Stimulated activated CD8-positive, alpha-beta memory T cell treated with anti-CD3 and anti-CD28 coated beads, Interleukin-15, amount 100 ng/mL, for 24 hours (primary cell): ENCODE results near the gene FBXO24.

ENCODE experiments used
- DNase-seq: peaks from one replicate; pipeline ENCODE4 v3.0.0-alpha.2; 2020; ENCODE audit warnings: low read depth

Gene FBXO24

DNA sequence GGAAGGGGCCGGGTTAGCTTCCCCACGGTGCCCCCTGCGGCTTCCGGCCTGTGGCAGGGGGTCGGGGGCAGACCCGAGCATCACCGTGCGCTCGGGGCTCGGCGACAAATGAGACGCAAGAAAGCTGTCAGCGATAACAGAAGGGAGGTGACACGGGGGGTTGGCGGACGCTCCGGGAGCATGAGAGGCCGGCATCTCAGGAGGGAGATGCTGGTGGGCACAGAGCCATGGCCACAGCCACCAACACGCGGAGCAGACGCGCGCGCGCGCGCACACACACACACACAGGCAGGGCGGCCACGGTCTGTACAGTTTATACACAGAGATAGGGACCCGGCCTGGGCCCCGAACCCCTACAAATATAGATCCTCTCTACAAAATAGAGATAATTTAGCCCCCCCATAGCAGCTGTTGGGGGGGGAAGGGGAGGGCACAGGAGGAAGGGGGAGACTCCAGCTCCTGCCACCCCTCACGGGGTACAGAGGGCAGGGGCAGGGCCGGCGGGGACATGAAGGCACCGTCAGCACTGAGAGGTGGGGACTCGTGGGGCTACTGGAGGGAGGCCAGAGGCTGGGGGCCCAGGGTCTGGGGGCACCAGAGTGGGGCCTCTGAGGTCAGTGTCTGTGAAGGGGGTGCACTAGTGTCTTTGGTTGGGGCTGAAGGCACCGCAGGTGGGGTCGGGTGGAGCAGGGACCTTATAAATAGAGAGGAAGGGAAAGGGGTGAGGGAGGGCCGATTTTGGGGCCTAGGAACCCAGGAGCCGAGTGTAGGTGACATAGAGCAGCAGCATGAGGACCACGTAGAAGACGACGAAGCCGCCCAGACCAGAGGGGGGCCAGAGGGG lies 11.5 kb upstream of the FBXO24 start:
- no peak for DNase-seq

DNA sequence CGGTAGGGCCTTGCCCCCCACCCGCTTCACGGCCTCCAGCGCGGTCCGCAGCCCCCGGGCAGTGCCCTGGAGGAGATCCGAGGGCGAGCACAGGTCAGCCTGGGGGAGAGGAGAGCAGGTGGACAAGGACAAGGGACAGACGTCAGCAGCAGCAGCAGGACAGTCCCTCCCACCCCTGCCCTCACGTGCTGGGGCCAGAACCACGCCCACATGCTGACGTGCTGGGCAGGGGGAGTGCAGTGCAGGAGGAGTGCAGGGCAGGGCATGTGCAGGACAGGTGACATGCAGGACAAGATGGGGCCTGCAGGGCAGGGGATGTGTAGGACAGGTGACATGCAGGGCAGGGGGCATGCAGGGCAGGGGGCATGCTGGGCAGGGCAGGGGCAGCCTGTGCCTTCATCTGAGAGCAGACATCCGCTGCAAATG lies 10.9 kb upstream of the FBXO24 start:
- no peak for DNase-seq

DNA sequence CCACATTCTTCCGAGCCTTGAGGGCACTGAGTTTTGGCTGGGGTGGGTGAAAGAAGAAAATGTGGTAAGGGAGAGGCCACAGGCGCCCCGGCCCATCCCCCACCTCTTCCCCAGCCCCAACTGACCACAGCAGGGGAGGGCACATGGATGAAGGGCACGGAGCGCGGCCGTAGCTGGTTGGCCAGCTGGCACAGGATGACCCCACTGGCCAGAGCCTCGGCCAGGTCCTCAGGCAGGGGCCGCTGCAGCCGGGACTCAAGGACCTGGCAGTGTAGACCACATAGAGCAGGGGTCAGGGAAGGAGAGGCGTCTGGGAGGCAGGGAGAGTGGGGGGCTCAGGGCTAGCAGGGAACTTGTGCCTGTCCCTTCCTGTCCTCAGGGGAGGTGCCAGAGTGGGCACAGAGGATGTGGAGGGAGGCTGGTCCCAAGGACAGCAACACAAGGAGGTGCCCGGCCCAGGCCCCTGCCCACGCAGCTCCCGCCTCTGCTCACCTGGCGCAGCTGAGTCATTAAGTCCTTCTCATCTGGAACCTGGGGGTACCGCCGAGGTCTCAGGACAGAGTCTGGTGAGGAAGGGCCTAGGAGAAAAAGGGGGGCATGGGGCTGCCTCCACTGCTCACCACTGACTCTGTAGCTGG lies 10.3 kb upstream of the FBXO24 start:
- DNase-seq: no peak

DNA sequence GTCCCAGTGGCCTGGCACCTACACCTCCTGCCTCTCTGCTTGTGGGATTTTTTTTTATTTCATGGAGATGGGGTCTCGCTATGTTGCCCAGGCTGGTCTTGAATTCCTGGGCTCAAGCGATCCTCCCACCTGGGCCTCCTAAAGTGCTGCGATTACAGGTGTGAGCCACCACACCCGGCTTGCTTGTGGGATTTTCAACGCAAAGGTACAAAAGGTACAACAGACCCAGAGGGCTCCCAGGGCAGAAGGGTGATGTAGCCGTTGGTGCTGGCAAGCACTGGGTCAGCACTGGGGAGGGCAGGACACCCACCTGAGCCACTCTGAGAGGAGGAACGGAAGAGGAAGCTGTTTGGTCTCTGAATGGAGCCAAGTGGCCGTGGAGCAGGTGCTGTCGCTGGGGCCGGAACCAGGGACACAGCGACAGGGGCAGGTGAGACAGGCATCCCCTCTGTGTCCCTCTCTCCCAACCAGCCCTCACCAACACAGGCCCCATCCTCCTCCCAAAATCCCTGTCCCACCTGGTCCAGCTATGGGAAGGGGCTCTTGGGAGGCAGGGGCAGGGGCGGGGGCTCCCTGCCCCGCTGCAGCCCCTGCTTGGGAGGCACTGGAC lies 9.6 kb upstream of the FBXO24 start:
- no peak for DNase-seq

DNA sequence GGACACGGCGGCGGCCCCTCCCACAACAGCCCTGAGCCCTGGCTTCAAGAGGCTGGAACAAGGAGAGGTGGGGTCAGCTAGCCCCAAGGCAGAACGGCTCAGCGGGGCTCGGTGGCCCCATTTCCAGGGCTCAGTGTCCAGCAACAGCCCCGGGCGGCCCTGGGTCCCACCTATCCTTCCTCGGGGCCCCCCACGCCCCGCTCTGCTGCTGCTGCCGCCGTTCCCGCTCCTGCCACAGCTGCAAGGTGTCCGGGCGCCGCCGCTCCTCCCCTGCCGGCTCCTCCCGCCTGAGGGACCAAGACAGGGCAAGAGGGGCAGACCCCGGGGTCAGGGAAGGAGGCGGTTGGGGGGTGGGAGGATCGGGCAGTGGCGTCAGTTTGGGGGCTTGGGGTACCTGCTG lies 9.0 kb upstream of the FBXO24 start:
- DNase-seq: no peak

DNA sequence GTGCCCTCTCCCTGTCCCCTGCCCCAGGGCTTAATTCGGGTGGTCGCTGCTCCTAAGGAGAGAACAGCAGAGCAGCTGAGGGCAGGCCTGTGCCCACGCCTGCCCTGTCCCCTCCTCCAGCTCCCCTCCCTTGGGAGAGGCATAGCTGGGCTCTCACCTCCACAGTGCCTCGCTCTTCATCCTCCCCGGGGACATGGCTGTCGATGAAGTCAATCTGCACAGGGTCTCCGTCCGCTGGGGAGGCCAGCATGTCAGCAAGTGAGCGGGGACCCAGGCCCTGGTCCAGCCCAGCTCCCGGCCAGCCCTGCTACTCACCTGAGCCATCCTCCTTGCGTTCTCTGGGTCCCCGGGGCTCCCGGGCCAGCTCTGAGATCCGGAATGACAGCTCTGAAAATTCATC lies 8.6 kb upstream of the FBXO24 start:
- DNase-seq: no peak

DNA sequence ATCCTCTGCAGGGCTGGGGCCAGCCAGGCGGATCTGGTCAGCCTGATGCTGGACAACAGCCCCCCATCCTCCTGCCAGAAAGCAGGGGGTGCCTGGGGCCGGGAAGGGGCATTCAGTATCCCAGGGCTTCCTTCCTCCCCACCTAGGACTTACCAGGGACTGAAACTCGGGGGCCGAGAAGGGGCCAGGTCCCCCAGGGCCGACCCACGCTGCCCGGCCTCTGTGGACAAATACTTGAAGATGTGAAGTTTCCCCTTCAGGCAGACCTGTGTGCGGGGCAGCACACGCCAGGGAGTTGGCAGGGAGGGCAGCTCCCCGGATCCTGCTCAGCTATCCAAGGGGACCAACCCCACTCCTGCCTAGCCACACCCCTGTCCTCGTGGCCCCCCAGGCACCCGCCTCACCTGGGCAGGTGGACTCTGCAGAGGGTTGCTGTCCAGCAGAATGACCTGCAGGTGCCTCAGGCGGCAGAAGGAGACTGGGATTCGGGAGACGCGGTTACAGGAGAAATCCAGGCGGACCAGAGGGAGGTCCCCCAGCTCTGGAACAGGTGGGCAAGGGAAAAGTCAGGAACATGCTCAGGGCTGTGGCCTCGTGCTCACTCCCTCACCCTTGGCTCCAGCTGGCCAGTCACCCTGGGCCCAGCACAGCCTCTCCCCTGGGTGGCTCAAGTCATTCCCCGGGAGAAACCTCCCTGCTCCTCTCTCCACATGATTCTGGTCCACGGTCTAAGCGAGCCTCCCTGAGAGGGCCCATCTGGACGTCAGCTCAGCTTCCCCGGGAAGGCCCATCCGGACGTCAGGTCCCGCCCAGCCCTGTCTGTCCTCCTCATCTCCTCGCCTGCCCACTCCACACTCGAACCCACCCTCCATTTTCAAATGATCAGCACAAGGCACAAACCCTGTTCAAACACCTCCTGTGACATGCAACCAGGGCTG lies 7.6 kb upstream of the FBXO24 start:
- no peak for DNase-seq

DNA sequence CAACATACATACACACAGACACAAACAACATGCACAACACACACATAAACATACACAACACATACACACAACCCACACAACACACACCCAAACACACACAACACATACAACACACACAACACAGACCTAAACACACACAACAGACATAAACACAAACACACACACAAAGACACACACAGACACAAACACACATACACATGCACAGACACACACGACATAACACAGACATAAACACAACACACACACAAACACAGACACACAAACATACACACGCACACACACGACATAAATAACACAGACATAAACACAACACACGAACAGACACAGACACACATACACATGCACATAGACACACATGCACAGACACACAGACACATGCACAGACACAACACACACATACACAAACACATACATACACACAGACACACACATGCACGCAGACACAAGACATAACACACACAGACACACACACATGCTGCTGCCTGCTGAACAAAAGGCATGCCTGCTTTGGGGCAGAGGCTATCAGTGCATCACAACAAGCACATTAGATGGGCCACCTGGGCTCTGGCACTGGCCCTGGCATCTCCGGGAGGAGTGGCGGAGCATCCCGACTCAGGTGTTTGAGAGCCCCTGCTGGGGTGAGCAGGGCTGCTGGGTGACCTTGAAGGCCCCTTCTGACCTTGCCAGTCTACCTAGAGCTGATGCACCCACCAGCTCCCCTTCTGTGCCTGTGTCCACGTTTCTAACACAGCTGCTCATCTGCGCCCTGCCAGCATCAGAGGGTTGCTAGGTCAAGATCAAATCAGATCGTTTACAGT lies 5.5 kb upstream of the FBXO24 start:
- DNase-seq: no peak

DNA sequence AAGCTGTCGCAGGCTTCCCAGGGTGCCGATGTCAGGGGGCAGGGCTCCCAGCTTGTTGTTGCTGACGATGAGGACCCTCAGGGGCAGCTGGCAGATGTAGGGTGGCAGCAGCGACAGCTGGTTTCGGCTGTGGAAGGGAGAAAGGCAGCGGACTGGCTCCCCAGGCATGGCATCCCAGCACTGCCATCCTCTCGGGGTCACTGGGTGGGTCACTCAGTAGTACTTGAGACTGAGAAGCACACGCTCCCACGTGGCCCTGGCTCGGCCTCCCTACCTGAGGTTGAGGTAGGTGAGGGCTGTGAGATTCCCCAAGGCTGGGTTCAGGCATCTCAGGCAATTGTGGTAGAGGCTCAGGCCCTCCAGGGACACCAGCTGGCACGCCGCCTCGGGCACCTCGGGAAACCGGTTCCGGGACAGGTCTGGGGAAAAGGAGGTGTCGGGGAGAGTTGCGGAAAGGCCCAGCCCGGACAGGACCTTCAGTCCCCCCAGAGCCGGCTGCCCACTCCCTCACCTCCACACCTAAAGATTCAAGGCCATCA lies 4.0 kb upstream of the FBXO24 start:
- no peak for DNase-seq

DNA sequence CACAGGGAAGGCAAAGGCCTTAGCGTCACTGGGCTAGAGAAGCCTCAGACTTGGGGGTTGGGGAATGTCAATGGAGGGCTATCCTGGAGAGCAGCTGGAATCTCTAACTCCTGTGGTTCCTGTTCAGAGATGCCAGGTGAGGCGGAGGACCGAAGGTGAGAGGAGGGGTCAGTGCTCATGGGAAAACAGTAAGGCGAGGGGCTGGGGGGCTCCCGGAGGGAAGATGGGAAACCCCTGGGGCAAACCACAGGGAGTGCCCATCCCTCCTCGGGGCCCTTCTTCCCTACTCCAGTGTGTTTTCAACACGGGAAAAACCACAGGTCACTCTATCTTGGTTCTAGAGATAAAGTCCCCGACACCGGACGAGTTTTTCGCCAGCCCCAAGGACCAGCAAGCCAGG lies 3.5 kb upstream of the FBXO24 start:
- DNase-seq: no peak

DNA sequence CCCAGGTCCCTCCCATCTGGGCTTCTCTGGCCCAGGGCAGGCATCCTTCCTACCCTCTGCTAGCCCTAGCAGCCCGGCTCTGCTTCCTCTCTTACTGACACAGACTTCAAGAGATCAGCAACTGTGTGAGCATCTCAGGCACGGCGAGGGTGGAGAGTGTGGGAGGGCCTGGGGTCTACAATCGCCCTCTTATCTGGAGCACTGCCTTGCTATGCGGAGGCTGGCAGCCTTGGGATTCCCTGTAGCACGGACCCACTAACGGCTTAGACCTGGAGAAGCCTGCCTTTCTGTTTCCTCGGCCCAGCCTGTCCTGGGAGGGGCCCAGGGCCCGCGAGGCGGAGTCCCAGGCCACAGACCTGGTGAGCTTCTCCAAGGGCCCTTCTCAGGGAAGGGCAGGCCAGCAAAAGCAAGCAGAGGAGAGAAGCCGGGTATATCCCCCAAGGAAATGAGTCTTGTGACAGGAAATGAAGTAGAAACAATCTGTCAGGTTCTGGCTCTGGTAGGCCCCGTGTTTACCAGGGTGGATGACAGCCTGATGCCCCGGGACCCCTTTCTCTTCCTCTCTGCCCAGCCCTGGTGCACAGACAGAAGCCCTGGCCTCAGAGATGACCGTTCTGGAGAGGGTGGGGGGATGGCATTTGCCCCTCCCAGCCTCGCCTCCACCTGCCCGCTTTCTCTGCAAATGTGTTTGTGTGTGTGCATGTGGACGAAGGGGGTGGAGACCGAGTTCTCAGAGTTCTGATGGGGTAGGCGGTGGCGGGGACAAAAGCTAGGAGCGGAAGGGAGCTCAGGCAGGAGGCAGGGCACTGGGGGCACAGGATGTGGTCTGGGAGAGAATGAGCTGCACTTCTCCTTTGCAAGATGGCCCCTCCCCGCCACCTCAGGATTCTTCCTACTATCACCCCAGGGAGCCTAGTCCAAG lies 2.7 kb upstream of the FBXO24 start:
- DNase-seq: no peak

DNA sequence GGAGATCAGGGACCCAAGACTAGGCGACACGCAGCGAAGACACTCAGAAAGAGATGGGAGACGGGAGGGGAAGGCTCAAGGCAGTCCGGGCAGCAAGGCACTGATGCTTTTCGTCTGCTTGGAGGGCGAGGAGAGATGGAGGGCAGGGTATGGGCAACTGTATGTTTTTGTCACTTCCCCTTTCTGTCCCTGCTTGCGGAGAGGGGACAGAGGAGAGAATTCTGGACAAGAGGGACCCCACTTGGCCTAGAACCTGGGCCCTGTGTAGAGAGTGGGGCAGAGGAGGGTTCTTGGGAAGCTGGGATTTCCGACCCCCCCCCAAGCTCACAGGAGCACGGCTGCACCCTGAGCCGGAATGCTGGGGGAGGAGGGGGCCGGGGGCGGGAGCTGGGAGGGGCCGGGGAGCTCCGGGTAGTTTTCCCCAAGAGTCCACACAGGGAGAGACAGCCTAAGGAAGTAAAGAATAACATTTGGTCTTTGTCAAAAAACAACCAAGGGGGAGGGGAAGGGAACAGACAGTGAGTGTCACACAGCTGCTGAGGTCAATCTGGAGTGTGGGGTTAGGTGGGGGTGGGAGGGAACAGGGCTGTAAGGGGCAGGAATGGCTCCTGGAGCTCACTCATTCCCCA lies 2.0 kb upstream of the FBXO24 start:
- DNase-seq: no peak

DNA sequence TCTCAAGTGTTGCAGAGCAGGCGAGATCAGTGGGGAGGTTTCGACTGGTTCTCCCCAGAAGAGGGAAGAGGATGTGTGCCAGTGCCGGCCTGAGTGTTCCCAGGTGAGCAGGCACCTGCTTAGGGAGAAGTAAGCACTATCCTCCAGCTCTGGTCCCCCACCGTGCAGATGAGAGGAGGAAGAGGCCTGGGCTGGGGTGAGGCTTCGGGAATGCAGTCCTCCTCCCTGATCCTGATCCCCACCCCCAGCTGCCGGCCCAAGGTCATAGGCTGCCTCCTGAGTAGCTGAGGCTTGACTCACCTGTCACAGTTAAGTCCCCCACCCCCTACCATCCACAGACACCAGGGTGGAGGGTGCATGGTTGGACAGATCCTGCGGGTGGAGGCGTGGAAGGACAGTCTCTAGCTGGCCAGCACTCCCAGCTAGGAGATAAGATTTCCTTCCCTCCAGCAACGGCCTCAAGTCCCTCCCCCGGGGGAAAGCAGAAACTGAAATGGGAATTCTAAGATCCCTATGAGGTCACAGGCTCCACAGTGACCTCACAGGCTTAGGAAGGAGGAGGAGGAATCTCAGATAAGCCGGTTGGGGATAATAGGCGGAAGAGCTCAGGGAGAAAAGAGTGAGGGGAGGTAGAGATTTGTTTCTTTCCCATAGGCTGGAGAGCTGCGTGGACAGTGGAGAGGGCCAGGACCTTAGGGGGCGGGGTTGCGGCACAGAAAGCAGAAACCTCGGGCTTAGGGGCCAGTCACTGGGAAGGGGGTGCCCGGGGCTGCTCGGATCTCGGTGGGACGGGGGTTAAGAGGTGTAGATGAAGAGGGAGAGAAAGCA lies 1.2 kb upstream of the FBXO24 start:
- no peak for DNase-seq

DNA sequence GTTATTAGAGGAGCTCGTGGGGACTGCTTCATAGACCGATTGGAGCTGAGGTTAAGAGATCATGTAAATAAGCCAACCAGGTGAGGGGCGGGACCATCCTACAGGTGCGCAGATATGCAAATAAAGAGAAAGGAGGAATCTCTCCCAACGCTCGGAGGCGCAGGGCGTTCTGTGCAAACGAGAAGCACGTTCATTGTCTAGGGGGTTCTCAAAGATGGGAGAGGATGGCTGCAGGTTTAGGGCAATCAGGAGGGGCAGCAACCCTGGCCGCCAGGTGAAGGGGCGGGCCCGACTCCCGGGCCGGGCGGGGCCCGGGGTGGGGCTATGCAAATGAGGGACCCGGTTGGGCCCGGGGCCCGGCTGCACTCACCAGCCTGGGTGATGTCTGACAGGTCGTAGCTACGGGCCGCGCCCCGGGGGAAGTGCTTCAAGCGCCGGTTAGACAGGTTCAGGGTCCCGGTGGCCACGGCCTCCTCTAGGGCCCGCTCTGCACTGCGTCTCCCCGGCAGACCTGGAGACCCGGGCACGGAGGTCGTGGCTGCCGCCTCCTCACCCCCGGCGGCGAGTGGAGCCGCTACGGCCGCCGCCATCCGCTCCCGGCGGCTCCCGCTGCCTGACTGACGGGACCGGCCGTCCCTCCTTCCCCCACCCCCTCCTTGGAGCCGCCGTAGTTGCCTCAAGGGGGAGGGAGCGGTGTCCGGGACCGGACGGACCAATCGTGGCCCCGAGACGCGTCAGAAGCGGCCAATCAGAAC lies 440 bp upstream of the FBXO24 start, which contains the start of gene LRCH4:
TSS of gene LRCH4 (minus strand) at position 619 of the 755 bp plus-strand sequence. CDS start at position 590, 29 bp downstream.
- DNase-seq: peak; percentile 36

DNA sequence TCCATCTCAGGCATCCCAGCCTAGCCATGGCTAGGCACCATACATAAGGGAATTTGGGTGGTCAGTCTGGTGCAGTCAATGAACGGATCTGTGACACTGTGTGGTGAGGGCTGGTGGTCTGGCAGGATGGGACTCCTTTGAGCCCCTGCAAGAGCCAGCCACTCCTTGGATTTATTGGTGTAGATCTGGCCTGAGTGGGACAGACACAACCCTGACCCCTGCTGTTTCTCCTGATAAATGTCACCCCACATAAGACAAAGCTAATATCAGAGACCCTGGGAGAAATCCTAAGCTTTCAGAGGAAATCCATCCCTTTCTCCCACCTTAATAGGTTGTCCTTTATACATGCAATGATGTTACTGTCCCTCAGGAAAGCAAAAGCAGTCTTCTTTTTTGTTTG lies 2.3 kb downstream of the FBXO24 start:
- DNase-seq: no peak

DNA sequence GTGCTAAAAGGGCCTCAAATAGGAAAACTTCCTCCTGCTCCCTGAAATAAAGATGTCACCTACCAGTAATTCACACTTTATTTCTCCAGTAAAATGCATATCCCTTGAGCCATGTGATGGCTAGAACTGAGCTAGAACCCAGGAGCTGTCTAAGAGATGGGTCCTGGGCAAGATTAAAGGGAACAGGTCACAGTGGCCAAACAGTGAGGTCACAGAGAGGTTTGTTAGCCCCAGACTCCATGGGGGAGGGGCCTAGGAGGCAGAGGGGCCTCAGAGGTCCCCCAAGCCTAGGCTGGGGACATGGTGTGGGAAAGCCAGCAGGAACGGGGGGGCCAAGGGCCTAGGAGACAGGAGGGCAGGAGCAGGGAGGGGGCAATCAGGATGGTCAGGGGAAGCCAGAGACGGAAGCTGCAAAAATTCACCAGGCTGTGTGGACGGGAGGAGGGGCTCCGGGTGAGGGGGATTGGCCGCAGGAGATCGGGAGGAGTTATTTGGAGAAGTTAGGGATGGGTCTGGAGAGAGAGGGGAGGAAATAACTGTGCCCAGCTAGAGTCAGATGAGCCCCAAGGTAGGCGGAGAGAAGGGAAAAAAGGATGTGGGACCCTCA lies 3.3 kb downstream of the FBXO24 start:
- DNase-seq: no peak

DNA sequence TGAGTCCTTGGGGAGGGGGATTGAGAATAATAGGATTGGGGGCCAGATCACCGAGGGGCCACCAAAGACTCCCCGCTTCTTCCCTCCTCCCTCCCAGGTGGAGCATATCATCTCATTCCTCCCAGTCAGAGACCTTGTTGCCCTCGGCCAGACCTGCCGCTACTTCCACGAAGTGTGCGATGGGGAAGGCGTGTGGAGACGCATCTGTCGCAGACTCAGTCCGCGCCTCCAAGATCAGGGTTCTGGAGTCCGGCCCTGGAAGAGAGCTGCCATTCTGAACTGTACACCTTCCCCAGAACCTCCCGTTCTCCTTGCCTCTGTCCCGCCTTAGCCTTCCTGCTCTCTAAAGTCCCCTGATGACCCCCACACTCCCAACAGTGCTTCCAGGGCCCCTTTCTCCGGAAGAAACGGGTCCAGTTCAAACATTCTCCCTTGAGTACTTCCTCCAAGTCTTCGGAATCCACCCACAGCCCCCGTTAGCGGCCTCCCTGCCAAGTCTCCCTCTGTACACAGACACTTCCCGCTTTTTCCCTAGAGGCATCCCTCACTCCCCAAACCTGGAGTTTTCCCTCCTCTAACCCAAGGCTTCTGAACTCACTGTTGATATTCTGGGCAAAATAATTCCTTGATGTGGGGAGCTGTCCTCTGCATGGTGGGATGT lies 4.1 kb downstream of the FBXO24 start:
- DNase-seq: no peak
